Keratinocyte (primary cell): ENCODE results near the gene ULBP3.

ENCODE experiments used
- CTCF ChIP-seq, 3 experiments: IDR thresholded peaks in 1 of 3; conservative IDR thresholded peaks in 1 of 3; optimal IDR thresholded peaks in 1 of 3; 2 replicates in 2 of 3; 3 replicates in 1 of 3; pipeline versions ENCODE3 to v1.5.1; 2011; ENCODE audit warnings: low read length in 3 of 3, mild to moderate bottlenecking in 3 of 3, moderate library complexity in 2 of 3, control low read depth in 1 of 3, inconsistent platforms in 1 of 3; ENCODE audit not compliant: insufficient read depth in 2 of 3; ENCODE audit errors: extremely low read depth in 1 of 3
- EZH2 ChIP-seq: IDR thresholded peaks from one replicate; pipeline ENCODE4 v1.6.1; 2012; ENCODE audit warnings: inconsistent platforms, mild to moderate bottlenecking, low read length, moderate library complexity

- no peak for TF ChIP-seq CTCF (optimal IDR thresholded peaks at IDR 0.05 in 1 of 3, IDR thresholded peaks at IDR 0.05 in 1 of 3, conservative IDR thresholded peaks at IDR 0.05 in 1 of 3; ENCODE audit: extremely low read depth in 1 of 3, insufficient read depth in 2 of 3, low read length in 3 of 3)
- TF ChIP-seq EZH2: no peak
Observed at GRCh38 chr6:150036081-150036480, 32.8 kb downstream of the ULBP3 start.
